Activated CD8-positive, alpha-beta T cell treated with anti-CD3 and anti-CD28 coated beads for 36 hours (primary cell): Measurements from ENCODE around the gene MED16. TPM values are rescaled to one million over a fixed set of nuclear protein-coding genes. Genes with fewer than 3 reads are reported as not detected.

Source experiments
- ATAC-seq: fragments of 200-7000 bp; cut with Tn5 transposase; one replicate; pipeline ENCODE4 v1.10.0; 2021; ENCODE audit warnings: mild to moderate bottlenecking, moderate library complexity
- CTCF ChIA-PET: fragments of 350-600 bp; sonication (Branson Sonifier 250); formaldehyde crosslinking; loops from one replicate; lab custom pipeline; 2021; ENCODE audit warnings: antibody characterized with exemption; lab: Charles Lee
- POLR2A ChIA-PET: fragments of 350-600 bp; sonication (Branson Sonifier 250); formaldehyde crosslinking; loops from one replicate; lab custom pipeline; 2021; ENCODE audit warnings: antibody characterized with exemption; lab: Charles Lee
- DNase-seq: peaks from one replicate; pipeline ENCODE4 v3.0.0-alpha.2; 2020
- H3K27ac Mint-ChIP-seq: one replicate; pipeline ENCODE4 v1.8.0; 2021; ENCODE audit warnings: mild to moderate bottlenecking, mixed read lengths
- H3K27me3 Mint-ChIP-seq: one replicate; pipeline ENCODE4 v1.8.0; 2021; ENCODE audit warnings: mixed read lengths
- H3K36me3 Mint-ChIP-seq: one replicate; pipeline ENCODE4 v1.8.0; 2021; ENCODE audit warnings: low read depth, mixed read lengths
- H3K4me1 Mint-ChIP-seq: one replicate; pipeline ENCODE4 v1.8.0; 2021; ENCODE audit warnings: low read depth, mixed read lengths
- H3K4me3 Mint-ChIP-seq: one replicate; pipeline ENCODE4 v1.8.0; 2021; ENCODE audit warnings: mild to moderate bottlenecking, moderate library complexity, mixed read lengths
- H3K9me3 Mint-ChIP-seq: one replicate; pipeline ENCODE4 v1.8.0; 2021; ENCODE audit warnings: mixed read lengths
- intact Hi-C: fragments of 100-400 bp; cut with micrococcal nuclease; formaldehyde crosslinking; loops from one replicate; pipeline ENCODE4 v1.10.0; 2022
- total RNA-seq, 2 experiments: library from RNA; stranded (reverse); gene quantifications; one replicate each; pipeline ENCODE4 v1.2.3, GENCODE V29; 2021
- TF ChIP-seq, protein P1 (sequence below): fragments of 200-600 bp; IDR thresholded peaks from one replicate; pipeline ENCODE4 v1.8.0; 2022; ENCODE audit warnings: antibody characterized with exemption, mild to moderate bottlenecking

The MED16 gene
- total RNA-seq, 2 experiments from 2014 or later: 37.6 to 37.8 TPM

GRCh38 chr19:920051-920864, 27.3 kb upstream of the MED16 start:
- Mint-ChIP-seq H3K4me1 (peaks cover 23% of the 10 kb centered on the region), H3K36me3 (peaks cover 3% of the 10 kb centered on the region), H3K27me3 (peaks cover 2% of the 10 kb centered on the region), H3K4me3 (peak overlapping the region; percentile 79), H3K9me3 (no peaks in the 10 kb centered on the region), H3K27ac (peak overlapping the region; percentile 57)
- POLR2A ChIA-PET: interaction anchor here (0.7 to 2.3 kb wide), 5 partner anchors 12 to 100 kb away, joined by 3 to 6 read pairs (median 4); partner anchors contain the start of genes MED16, RNU6-9 and WDR18
- ATAC-seq (peak; percentile 45), DNase-seq (peak; percentile 82)
- CTCF ChIA-PET: interaction anchor here (1.1 to 7.9 kb wide), 7 partner anchors 11 to 320 kb away, joined by 3 to 127 read pairs (median 6); partner anchors contain the start of gene WDR18
- TF ChIP-seq, protein P1, sequence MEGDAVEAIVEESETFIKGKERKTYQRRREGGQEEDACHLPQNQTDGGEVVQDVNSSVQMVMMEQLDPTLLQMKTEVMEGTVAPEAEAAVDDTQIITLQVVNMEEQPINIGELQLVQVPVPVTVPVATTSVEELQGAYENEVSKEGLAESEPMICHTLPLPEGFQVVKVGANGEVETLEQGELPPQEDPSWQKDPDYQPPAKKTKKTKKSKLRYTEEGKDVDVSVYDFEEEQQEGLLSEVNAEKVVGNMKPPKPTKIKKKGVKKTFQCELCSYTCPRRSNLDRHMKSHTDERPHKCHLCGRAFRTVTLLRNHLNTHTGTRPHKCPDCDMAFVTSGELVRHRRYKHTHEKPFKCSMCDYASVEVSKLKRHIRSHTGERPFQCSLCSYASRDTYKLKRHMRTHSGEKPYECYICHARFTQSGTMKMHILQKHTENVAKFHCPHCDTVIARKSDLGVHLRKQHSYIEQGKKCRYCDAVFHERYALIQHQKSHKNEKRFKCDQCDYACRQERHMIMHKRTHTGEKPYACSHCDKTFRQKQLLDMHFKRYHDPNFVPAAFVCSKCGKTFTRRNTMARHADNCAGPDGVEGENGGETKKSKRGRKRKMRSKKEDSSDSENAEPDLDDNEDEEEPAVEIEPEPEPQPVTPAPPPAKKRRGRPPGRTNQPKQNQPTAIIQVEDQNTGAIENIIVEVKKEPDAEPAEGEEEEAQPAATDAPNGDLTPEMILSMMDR: no peak
- intact Hi-C loops: loop anchor here (2.0 kb wide), 1 partner anchor 57 kb away; no protein-coding TSS in a partner anchor

DNA sequence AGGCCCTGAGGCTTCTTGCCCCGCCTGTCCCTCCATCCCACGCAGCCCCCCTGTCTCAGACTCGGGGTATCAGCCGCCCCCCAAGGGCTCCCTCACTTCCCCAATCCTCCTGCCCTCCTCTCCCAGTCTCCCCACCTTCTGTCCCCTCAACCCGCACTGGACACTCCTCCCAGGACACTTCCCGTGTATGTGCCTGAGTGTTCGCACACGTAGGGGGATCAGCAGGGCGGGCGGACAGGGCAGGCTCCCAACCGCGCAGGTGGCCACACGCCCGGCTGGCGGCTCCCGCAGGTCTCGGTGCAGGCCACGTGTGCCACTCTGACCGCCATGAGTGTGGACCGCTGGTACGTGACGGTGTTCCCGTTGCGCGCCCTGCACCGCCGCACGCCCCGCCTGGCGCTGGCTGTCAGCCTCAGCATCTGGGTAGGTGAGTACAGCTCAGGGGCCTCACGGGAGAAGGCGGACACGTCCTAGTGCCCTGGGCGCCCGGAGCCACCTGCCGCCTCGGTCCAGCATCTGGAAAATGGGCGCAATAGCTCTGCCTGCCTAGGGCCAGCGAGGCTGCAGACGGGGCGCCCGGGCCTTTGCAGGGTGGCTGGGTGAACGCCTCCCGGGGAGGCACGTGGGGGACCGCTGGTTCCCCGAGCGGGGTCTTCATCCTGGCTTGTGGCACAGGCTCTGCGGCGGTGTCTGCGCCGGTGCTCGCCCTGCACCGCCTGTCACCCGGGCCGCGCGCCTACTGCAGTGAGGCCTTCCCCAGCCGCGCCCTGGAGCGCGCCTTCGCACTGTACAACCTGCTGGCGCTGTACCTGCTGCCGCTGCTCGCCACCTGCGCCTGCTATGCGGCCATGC, 26.4 kb upstream of the MED16 start:
- Mint-ChIP-seq H3K36me3 (peaks cover 3% of the 10 kb centered on the region), H3K4me3 (peak overlapping the region; percentile 73), H3K27ac (peak overlapping the region; percentile 42), H3K4me1 (peaks cover 22% of the 10 kb centered on the region), H3K27me3 (peaks cover 2% of the 10 kb centered on the region), H3K9me3 (no peaks in the 10 kb centered on the region)
- CTCF ChIA-PET: interaction anchor here (0.8 to 7.9 kb wide), 5 partner anchors 11 to 149 kb away, joined by 3 to 127 read pairs (median 12); partner anchors contain the start of gene WDR18
- TF ChIP-seq, protein P1: no peak
- DNase-seq (peak; percentile 71), ATAC-seq (peak; percentile 32)
- intact Hi-C loops: loop anchor here (2.0 to 5.0 kb wide), 2 partner anchors 57 to 147 kb away; no protein-coding TSS in a partner anchor
- POLR2A ChIA-PET: interaction anchor here (0.6 to 2.3 kb wide), 7 partner anchors 9 to 121 kb away, joined by 3 to 8 read pairs (median 3); partner anchors contain the start of gene WDR18

DNA sequence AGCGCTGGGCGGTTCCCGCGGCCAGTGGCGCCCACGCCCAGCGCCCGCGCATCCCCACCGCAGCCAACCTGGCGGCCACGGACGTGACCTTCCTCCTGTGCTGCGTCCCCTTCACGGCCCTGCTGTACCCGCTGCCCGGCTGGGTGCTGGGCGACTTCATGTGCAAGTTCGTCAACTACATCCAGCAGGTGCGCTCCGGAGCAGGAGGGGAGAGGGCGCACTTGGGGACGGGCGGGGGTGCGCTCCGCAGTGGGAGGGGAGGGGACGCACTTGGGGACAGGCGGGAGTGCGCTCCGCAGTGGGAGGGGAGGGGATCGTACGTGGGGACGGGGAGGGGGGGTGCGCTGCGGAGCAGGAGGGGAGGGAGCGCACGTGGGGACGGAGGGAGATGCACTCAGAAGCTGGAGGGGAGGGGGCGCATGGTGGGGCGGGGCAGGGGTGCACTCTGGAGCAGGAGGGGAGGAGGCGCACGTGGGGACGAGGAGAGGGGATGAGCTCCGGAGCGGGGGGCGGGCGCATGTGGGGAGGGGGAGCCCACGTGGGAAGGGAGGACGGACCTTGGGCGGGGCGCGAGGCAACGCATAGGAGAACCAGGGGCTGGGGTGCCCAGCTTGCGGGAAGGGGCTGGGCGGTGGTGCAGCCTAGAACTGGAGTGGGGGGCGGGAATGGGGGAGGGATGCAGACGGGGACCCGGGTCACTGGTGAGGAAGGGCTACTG, 25.7 kb upstream of the MED16 start:
- H3K9me3 Mint-ChIP-seq: no peaks in the 10 kb centered on the region
- TF ChIP-seq, protein P1: no peak
- POLR2A ChIA-PET: interaction anchor here (0.6 to 2.3 kb wide), 5 partner anchors 8 to 121 kb away, joined by 3 to 8 read pairs (median 3); partner anchors contain the start of gene WDR18
- H3K27me3 Mint-ChIP-seq: peaks cover 2% of the 10 kb centered on the region
- ATAC-seq: peak; percentile 26
- H3K4me1 Mint-ChIP-seq: peaks cover 16% of the 10 kb centered on the region
- H3K36me3 Mint-ChIP-seq: peaks cover 4% of the 10 kb centered on the region
- intact Hi-C loops: loop anchor here (5.0 kb wide), 1 partner anchor 146 kb away; no protein-coding TSS in a partner anchor
- H3K27ac Mint-ChIP-seq: no peak overlapping the region
- H3K4me3 Mint-ChIP-seq: peak overlapping the region; percentile 73
- CTCF ChIA-PET: interaction anchor here (0.8 to 7.9 kb wide), 4 partner anchors 10 to 149 kb away, joined by 3 to 127 read pairs (median 20); partner anchors contain the start of gene WDR18
- DNase-seq: peak; percentile 76

DNA sequence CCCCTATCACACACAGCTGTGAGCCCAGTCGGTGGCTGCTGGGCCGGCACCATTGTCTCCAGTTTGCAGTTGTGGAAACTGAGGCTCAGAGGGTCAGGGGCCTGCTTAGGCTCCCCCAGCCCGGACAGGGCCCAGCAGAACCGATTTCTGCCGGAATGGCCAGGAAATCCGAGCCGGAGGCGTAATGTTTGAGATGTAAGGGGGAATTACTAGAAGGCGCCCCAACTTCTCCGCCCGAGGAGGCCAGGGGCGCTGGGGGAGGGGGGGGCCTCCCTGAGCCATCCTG, 25.1 kb upstream of the MED16 start:
- peak overlapping the region; percentile 73 for H3K4me3 Mint-ChIP-seq
- TF ChIP-seq, protein P1: no peak
- peaks cover 2% of the 10 kb centered on the region for H3K27me3 Mint-ChIP-seq

More for the DNA sequence above, 25.1 kb upstream of the MED16 start:
- DNase-seq (no peak), ATAC-seq (no peak)
- intact Hi-C loops: loop anchor here (5.0 kb wide), 1 partner anchor 146 kb away; no protein-coding TSS in a partner anchor
- H3K4me1 Mint-ChIP-seq: peaks cover 16% of the 10 kb centered on the region
- POLR2A ChIA-PET: interaction anchor here (0.8 to 2.3 kb wide), 3 partner anchors 12 to 55 kb away, joined by 3 to 8 read pairs (median 3); no protein-coding TSS in a partner anchor
- peaks cover 5% of the 10 kb centered on the region for H3K36me3 Mint-ChIP-seq
- CTCF ChIA-PET: interaction anchor here (4.6 to 7.9 kb wide), 2 partner anchors 55 to 65 kb away, joined by 28 to 127 read pairs; partner anchors contain the start of gene WDR18
- no peak overlapping the region for H3K27ac Mint-ChIP-seq
- no peaks in the 10 kb centered on the region for H3K9me3 Mint-ChIP-seq
